Dedifferentiated amniotic fluid mesenchymal stem cell (primary cell): Measurements from ENCODE around the gene LMAN2L.

Experiments
- DNase-seq: peaks from one replicate; pipeline ENCODE4 v3.0.0-alpha.2; 2016; ENCODE audit errors: extremely low spot score

Gene LMAN2L

GRCh38 chr2:96760036-96760985 is 20.4 kb upstream of the LMAN2L start, which contains the start of gene CNNM4:
TSS of gene CNNM4 (plus strand) at chr2:96760902. CDS start at chr2:96761000, 98 bp downstream.
- DNase-seq: peak; percentile 75

GRCh38 chr2:96759548-96759947 is 19.7 kb upstream of the LMAN2L start:
- no peak for DNase-seq

GRCh38 chr2:96758987-96759386 is 19.1 kb upstream of the LMAN2L start:
- no peak for DNase-seq

- DNase-seq: no peak
Observed at GRCh38 chr2:96757477-96757860, 17.6 kb upstream of the LMAN2L start.

- no peak for DNase-seq
Observed at GRCh38 chr2:96756788-96757476, 17.1 kb upstream of the LMAN2L start.

- DNase-seq: no peak
Observed at GRCh38 chr2:96754317-96754716, 14.5 kb upstream of the LMAN2L start.

- DNase-seq: no peak
Observed at GRCh38 chr2:96753661-96754282, 13.9 kb upstream of the LMAN2L start.

- DNase-seq: no peak
Observed at GRCh38 chr2:96751800-96752199, 11.9 kb upstream of the LMAN2L start.

GRCh38 chr2:96747061-96747617 is 7.3 kb upstream of the LMAN2L start:
- no peak for DNase-seq

GRCh38 chr2:96739076-96739632 is 710 bp downstream of the LMAN2L start:
- no peak for DNase-seq

- no peak for DNase-seq
Observed at GRCh38 chr2:96737831-96738230, 2.0 kb downstream of the LMAN2L start.

- no peak for DNase-seq
Observed at GRCh38 chr2:96737251-96737650, 2.6 kb downstream of the LMAN2L start.

GRCh38 chr2:96734880-96735583 is 4.8 kb downstream of the LMAN2L start:
- no peak for DNase-seq

- no peak for DNase-seq
Observed at GRCh38 chr2:96733931-96734330, 5.9 kb downstream of the LMAN2L start.

- no peak for DNase-seq
Observed at GRCh38 chr2:96730212-96730611, 9.7 kb downstream of the LMAN2L start.

GRCh38 chr2:96729748-96730147 is 10.1 kb downstream of the LMAN2L start:
- no peak for DNase-seq

GRCh38 chr2:96727431-96727830 is 12.4 kb downstream of the LMAN2L start:
- no peak for DNase-seq

- no peak for DNase-seq
Observed at GRCh38 chr2:96726131-96726530, 13.7 kb downstream of the LMAN2L start.

GRCh38 chr2:96716388-96716787 is 23.5 kb downstream of the LMAN2L start:
- no peak for DNase-seq

GRCh38 chr2:96715658-96716057 is 24.2 kb downstream of the LMAN2L start:
- no peak for DNase-seq

GRCh38 chr2:96710985-96711384 is 28.9 kb downstream of the LMAN2L start:
- DNase-seq: no peak
